DMS153 (cell line): Measurements from ENCODE around the gene SLX9.
A peak's percentile ranks its signal among the peaks of the same experiment; 100 is the strongest.
"Not testable (repeated sequence)": the region's sequence is repeated elsewhere in the genome, so short reads cannot be mapped to it uniquely, and the experiment has no call there.

Experiments used
- DNase-seq: peaks from one replicate; lab custom pipeline; 2025; lab: John Stamatoyannopoulos, UW

The SLX9 gene

DNA sequence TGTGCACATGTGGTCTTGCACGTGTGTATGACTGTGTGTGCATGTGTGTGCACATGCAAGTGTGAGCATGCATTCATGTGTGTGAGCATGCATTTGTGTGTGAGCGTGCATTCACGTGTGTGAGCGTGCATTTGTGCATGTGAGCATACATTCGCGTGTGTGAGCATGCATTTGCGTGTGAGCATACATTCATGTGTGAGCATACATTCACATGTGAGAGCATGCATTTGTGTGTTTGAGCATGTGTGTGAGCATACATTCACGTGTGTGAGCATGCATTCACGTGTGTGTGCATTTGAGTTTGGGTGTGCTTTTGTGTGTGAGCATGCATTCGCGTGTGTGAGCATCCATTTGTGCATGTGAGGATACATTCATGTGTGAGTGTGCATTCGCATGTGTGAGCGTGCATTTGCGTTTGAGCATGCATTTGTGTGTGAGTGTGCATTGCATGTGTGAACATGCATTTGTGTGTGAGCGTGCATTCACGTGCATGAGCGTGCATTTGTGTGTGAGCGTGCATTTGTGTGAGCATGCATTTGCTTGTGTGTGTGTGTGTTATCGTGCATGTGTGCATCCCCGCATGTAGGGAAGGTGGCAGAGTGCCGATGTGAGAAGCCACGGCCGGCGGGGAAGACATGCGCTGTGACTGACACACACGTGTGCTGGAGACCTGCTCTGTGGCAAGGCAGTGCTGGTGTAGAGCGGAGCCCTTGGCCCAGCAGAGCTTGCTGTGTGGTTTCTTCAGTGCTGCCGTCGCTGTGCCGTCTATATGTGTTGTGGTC lies 37.4 kb upstream of the SLX9 start:
- no peak for DNase-seq

DNA sequence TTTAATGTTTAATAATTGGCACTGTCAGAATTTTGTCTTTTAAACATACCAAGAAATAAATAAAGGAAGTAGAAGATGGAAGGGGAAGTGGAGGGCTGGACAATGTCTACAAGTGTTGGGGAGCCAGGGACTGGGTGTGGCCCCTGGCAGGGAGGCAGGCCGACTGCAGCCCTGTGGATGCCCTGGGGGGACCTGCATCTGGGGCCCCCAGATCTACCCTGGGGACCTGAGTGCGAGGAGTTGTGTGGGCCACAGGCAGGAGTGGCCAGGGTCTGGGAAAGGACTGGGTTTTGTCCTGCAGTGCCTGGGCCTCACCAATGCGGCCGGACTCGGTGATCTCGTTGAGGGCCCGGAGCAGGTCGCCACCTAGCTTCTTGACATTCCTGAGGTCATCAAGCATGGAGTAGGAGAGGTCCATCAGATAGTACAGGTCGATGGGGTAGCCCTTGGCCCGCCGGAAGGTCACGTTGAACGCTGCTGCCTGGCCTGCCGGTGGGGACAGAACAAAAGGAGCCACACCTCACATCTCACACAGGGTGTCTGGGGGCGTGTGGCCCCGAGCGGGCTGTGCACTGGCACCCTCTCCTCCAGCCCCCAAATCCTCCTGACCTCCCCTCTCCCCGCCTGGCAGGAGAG lies 36.7 kb upstream of the SLX9 start:
- DNase-seq = no peak

GRCh38 chr21:44903689-44904088 lies 36.1 kb upstream of the SLX9 start:
- no peak for DNase-seq

GRCh38 chr21:44904141-44904923 lies 35.5 kb upstream of the SLX9 start:
- DNase-seq = no peak

GRCh38 chr21:44905016-44905727 lies 34.7 kb upstream of the SLX9 start:
- no peak for DNase-seq

DNA sequence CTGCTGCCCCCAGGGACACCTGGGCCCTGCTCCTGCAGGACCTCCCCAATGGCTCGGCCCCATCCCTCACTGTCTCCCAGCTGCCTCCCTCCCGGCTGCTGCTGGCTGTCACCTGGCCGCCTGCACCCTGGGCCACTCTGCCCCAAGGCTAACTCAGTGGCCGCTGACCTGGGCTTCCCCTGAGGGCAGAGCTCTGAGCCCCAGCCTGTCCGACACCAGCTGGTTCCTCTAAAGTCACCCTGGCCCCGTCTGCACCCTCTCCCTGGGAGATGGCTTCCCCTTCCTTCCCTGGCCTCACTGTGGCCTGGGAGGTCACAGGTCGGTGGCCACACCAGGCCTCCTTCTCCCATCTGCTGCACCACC lies 34.1 kb upstream of the SLX9 start:
- no peak for DNase-seq

DNA sequence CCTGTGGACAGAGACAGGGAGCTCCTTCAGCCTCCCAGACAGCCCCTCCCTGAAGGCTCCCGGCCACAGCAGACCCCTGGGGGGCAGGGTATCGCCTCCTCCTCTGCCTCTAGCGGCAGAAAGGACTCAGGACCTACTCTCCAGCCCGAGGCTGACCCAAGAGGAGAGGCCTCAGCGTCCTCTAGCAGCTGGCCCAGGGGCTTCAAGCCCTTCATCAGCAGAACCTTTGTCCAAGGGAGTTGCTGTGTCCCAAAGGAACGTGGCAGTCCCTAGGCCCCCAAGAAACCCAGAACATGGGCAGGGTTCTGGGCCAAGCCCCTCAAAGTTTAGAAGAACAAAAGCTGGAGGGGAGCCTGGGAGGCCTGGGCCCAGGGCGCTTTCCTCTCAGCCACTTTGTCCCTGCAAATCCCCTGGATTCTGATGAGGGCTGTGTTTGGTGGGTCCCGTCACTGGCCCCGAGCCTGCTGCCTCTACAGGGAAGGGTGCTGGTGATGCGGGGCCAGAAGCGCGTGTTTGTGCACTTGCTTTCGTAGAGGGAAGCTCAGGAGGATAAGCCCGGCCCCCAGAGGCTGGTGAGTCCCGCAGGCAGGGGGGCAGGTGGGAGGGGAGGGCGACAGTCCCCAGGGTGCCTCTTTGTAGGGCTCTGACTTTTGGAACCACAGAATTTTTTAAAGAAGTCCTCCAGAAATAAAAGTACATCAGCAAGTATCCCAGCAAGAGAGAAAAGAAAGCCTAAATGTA lies 32.4 kb upstream of the SLX9 start:
- DNase-seq = no peak

GRCh38 chr21:44907966-44908895 lies 31.6 kb upstream of the SLX9 start:
- no peak for DNase-seq

GRCh38 chr21:44908908-44909307 lies 30.9 kb upstream of the SLX9 start:
- no peak for DNase-seq

GRCh38 chr21:44909719-44910118 lies 30.1 kb upstream of the SLX9 start:
- no peak for DNase-seq

GRCh38 chr21:44910229-44911067 lies 29.4 kb upstream of the SLX9 start:
- no peak for DNase-seq

DNA sequence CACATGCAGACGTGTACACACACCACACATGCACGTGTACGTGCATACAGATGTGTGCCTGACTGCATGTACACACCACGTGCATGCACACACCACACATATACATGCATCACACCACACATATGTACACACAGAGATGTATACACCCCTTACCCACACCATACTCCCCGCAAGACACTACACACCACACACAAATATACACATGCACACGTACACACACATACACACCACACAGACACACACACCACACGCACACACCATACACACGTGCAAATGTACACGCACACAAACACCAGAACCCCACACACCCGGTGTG lies 28.8 kb upstream of the SLX9 start:
- DNase-seq = no peak

DNA sequence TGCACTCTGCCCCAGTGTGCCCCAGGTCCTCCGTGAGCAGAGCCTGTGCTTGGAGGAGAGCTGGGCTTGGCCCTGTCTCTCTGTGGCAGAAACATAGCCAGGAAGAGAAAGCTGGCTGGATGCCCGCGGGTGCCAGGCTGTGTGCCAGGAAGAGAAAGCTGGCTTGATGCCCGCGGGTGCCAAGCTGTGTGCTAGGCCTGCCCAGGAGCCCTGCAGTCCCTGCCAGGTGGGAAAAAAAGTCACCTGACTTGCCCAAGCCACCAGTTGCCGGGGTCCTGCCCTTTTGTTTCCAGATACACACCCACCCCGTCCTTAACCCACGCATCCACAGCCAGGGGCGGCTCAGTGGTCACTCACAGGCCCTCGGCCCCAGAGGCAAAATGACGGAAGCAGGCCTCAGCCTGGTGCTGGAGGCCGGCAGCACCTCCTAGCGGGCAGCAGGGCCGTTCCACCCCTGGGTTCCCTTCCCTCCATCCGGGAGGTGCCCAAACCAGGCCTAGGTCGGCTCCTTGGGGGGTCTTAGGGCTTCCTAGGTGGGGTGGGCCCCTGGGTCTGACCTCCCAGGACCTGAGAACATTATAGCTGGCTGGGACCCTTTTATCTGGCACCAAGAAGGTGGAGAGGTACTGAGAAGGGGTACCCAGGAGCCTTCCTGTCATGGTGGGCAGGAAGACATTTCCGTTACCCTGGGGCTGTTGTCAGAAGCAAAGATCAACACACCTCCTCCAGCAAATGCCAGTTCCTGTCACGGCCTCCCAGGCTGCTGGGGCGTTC lies 28.3 kb upstream of the SLX9 start:
- peak; percentile 52 for DNase-seq

GRCh38 chr21:44912158-44912473 lies 27.7 kb upstream of the SLX9 start:
- no peak for DNase-seq

DNA sequence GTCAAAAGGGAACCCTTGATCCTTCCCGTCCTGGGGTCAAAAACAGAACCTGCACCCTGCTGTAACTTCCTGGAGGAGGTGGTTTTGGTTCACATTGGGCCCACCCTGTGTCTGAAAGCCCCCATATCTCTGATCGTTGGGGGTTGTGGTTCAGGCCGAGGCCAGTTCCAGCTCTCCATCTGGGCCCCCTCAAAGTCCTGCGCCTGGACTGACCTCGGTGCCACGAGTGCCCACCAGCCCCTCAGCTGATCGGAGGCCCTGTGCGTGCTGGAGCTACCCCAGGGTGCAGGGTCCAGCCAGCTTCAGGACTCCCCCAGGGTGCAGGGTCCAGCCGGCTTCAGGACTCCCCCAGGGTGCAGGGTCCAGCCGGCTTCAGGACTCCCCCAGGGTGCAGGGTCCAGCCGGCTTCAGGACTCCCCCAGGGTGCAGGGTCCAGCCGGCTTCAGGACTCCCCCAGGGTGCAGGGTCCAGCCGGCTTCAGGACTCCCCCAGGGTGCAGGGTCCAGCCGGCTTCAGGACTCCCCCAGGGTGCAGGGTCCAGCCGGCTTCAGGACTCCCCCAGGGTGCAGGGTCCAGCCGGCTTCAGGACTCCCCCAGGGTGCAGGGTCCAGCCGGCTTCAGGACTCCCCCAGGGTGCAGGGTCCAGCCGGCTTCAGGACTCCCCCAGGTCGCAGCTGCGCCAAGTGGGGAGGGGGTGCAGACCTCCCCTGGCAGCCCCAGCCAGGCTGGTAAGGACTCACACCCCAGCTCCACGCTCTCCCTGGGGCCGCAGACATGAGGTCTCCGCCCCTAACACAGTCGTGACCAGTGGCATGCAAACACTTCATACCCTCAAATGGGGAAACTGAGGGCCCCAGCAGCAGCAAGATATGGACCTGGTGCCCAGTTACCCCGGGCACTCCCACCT lies 27.1 kb upstream of the SLX9 start:
- not testable (repeated sequence) for DNase-seq

- DNase-seq = no peak
These were observed 26.2 kb upstream of the SLX9 start for GRCh38 chr21:44913425-44914175.

GRCh38 chr21:44914176-44914874 lies 25.5 kb upstream of the SLX9 start:
- no peak for DNase-seq
